T-helper 1 cell treated with Interleukin-12 subunit alpha and Interleukin-12 subunit beta and Interleukin-4 antibody, amounts not matched to agents 30 μg/mL and 1 μg/mL, for 36 hours (primary cell): ENCODE measurements around the gene TMEM204.

Experiments
- H3K27ac Mint-ChIP-seq: one replicate; pipeline ENCODE4 v1.8.0; 2021; ENCODE audit warnings: mild to moderate bottlenecking, mixed read lengths
- H3K27me3 Mint-ChIP-seq: one replicate; pipeline ENCODE4 v1.8.0; 2021; ENCODE audit warnings: low read depth, mixed read lengths
- H3K36me3 Mint-ChIP-seq: one replicate; pipeline ENCODE4 v1.8.0; 2021; ENCODE audit warnings: low read depth, mixed read lengths
- H3K4me1 Mint-ChIP-seq: one replicate; pipeline ENCODE4 v1.8.0; 2021; ENCODE audit warnings: low read depth, mixed read lengths
- H3K4me3 Mint-ChIP-seq: one replicate; pipeline ENCODE4 v1.8.0; 2021; ENCODE audit warnings: mild to moderate bottlenecking, moderate library complexity, mixed read lengths
- H3K9me3 Mint-ChIP-seq: one replicate; pipeline ENCODE4 v1.8.0; 2021; ENCODE audit warnings: mixed read lengths

Gene TMEM204

DNA sequence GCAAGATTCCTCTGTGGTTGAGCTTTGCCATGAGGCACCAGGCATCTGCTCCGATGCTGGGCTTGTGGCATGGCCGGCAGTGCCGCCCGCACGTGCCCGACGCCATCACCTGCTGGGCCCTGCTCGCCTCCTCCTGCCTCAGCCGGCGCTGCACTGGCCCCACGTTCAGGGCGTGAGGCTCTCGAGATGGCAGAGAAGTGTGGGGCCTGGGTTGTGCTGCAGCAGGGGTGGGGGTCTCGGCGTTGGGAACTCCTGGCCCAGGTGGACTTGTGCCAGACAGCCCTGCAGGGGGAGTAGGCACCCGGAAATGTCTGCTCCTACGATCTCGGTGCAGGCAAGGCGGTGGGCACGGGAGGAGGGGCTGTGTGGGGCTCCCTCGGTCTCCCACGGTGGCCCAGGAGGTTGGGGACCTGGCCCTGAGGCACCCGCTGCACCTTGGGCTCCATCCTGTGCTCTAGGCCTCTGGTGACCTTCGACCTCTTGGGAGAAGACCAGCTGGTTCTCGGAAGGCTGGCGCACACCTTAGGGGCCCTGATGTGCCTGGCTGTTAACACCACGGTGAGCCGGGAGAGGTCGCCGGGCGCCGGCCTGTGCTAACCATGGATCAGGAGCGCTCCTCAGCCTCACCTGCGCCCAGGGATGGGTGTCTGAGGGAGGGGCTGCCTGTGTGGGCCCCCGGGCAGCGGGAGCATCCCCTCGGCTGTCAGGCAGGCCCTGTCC is 26.8 kb upstream of the TMEM204 start:
- no peak overlapping the region for H3K27ac Mint-ChIP-seq
- H3K27me3 Mint-ChIP-seq, result no peaks in the 10 kb centered on the region
- H3K36me3 Mint-ChIP-seq, result peaks cover 9% of the 10 kb centered on the region
- no peak overlapping the region for H3K4me3 Mint-ChIP-seq
- H3K9me3 Mint-ChIP-seq, result no peaks in the 10 kb centered on the region
- H3K4me1 Mint-ChIP-seq, result no peaks in the 10 kb centered on the region

DNA sequence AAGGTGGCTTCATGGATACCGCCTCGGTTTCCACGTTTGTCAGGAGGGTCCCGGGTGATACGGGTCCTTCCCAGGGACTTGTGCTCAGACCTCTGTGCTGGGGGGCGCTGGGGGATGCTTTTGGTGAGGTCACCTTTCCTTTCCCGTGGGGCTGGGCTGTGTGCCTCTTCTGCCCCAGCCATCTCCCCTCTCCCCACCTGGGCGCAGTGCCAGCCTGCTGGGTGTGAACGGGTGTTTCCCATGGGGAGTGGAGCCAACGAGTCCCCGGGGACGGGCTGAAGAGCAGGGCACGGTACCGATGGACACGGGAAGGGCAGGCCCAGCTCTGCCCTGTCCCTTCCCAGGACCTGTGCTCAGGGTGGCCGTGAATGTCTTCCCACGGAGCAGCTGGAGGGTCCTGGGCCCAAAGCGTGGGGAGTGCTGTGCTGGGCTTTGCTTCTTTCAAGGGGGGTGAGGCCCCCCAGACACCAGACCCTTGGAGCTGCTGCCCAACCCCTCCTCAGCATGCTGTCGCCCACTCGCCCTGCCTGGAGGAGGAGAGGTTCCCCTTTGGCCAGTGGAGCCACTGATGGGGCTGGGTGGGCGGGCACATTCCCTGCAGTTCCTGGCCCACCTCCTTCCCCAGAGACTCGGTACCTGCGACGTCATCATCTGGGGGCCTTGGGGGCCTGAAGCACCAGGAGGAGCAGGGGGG is 24.8 kb upstream of the TMEM204 start:
- Mint-ChIP-seq H3K36me3 (peaks cover 10% of the 10 kb centered on the region), H3K27ac (no peak overlapping the region), H3K4me1 (no peaks in the 10 kb centered on the region), H3K9me3 (no peaks in the 10 kb centered on the region), H3K4me3 (no peak overlapping the region), H3K27me3 (no peaks in the 10 kb centered on the region)

- H3K4me3 Mint-ChIP-seq, result no peak overlapping the region
- no peaks in the 10 kb centered on the region for H3K9me3 Mint-ChIP-seq
- H3K36me3 Mint-ChIP-seq, result peaks cover 10% of the 10 kb centered on the region
- no peaks in the 10 kb centered on the region for H3K27me3 Mint-ChIP-seq
- H3K27ac Mint-ChIP-seq, result no peak overlapping the region
- H3K4me1 Mint-ChIP-seq, result no peaks in the 10 kb centered on the region
Measured at GRCh38 chr16:1509307-1510221, 23.9 kb upstream of the TMEM204 start.

- Mint-ChIP-seq H3K4me1 (no peaks in the 10 kb centered on the region), H3K9me3 (no peaks in the 10 kb centered on the region), H3K36me3 (peaks cover 10% of the 10 kb centered on the region), H3K4me3 (no peak overlapping the region), H3K27me3 (no peaks in the 10 kb centered on the region), H3K27ac (no peak overlapping the region)
Measured at GRCh38 chr16:1510272-1510671, 23.2 kb upstream of the TMEM204 start.

DNA sequence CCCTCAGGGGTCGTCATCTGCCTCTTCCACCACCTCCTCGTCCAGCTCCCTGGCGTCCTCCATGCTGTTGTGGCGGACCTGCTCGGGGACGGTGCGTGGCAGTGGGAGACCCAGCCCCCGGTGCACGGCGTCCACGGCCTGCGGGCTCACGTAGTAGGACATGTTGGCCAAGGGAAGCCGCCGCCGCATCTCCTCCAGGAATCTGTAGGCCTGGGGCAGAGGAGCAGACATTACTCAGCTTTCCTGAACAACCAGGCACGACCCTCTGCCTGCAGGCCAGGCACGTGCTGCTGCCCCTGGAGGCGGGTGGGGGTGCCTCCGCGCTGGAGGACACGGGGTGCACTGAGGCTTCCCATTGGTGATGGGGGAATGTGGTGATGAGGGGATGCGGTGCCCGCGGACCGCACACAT is 22.5 kb upstream of the TMEM204 start:
- H3K4me3 Mint-ChIP-seq, result no peak overlapping the region
- H3K27ac Mint-ChIP-seq, result no peak overlapping the region
- no peaks in the 10 kb centered on the region for H3K27me3 Mint-ChIP-seq
- peaks cover 1% of the 10 kb centered on the region for H3K4me1 Mint-ChIP-seq
- peaks cover 10% of the 10 kb centered on the region for H3K36me3 Mint-ChIP-seq
- no peaks in the 10 kb centered on the region for H3K9me3 Mint-ChIP-seq

DNA sequence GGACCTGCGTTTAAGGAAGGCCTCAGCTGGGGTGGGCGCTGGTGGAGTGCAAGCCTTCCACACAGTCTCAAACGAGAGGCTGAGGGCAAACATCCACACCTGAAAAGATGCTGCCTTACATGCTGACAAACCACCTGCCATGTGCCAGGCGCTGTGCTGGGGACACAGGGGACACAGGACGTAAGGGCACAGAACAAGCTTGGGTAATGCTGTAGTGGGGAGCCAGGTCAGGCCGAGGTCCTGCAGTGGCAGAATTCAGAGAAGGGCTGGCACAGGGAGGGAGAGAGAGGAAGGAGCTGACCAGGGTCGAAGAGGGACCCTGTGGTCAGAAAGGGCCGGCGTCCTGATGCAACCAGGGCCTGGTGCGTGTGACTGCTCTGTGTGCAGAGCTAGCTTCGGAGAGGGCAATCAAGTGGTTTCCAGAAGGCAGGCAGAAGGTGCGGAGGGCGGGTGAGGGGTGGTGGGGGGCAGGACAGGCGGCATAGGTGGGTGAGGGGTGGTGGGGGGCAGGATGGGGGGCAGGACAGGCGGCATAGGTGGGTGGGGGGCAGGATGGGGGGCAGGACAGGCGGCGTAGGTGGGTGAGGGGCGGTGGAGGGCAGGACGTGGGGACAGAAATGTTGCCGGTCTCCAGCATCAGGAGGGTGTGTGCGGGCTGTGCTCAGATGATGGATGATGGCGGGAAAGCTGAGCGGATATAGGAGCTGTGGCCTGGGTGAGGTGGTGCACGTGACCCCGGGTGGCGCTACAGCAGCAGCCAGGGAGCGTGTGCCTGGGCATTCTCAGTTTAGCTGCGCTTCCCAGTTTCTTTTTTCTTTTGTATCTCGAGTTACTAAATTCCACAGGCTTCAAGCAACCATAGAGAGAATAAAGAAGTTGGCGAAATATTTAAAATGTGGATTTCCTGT is 21.6 kb upstream of the TMEM204 start:
- peaks cover 1% of the 10 kb centered on the region for H3K4me1 Mint-ChIP-seq
- no peaks in the 10 kb centered on the region for H3K27me3 Mint-ChIP-seq
- H3K27ac Mint-ChIP-seq, result peak overlapping the region; percentile 64
- no peak overlapping the region for H3K4me3 Mint-ChIP-seq
- no peaks in the 10 kb centered on the region for H3K9me3 Mint-ChIP-seq
- peaks cover 10% of the 10 kb centered on the region for H3K36me3 Mint-ChIP-seq

GRCh38 chr16:1512774-1513173 is 20.7 kb upstream of the TMEM204 start:
- Mint-ChIP-seq H3K4me1 (peaks cover 1% of the 10 kb centered on the region), H3K4me3 (no peak overlapping the region)

DNA sequence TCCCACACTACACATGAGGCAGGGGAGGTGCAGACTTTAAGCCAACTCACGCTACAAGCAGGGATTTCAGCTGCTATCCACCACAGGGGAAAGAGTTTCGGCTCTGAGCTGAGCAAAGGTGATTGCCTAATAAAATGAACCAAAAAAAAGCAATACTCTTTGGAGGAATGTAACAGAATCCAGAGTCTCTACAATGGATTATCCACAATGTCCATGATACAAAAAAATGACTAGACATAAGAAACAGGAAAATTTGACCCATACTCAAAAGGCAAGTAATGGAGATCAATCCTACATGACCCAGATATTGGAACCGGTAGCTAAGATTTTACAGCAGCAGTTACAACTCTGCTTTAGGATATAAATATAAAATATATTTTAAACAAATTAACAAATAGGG is 19.0 kb upstream of the TMEM204 start:
- peaks cover 8% of the 10 kb centered on the region for H3K36me3 Mint-ChIP-seq
- no peaks in the 10 kb centered on the region for H3K9me3 Mint-ChIP-seq
- H3K27me3 Mint-ChIP-seq, result no peaks in the 10 kb centered on the region
- no peak overlapping the region for H3K4me3 Mint-ChIP-seq
- no peak overlapping the region for H3K27ac Mint-ChIP-seq
- peaks cover 1% of the 10 kb centered on the region for H3K4me1 Mint-ChIP-seq

More at GRCh38 chr16:1512774-1513173, 20.7 kb upstream of the TMEM204 start:
- Mint-ChIP-seq H3K27me3 (no peaks in the 10 kb centered on the region), H3K9me3 (no peaks in the 10 kb centered on the region), H3K36me3 (peaks cover 8% of the 10 kb centered on the region), H3K27ac (no peak overlapping the region)

GRCh38 chr16:1518626-1519135 is 14.8 kb upstream of the TMEM204 start:
- Mint-ChIP-seq H3K9me3 (no peaks in the 10 kb centered on the region), H3K4me1 (peaks cover 1% of the 10 kb centered on the region), H3K4me3 (no peak overlapping the region), H3K27ac (no peak overlapping the region), H3K36me3 (no peaks in the 10 kb centered on the region), H3K27me3 (no peaks in the 10 kb centered on the region)

DNA sequence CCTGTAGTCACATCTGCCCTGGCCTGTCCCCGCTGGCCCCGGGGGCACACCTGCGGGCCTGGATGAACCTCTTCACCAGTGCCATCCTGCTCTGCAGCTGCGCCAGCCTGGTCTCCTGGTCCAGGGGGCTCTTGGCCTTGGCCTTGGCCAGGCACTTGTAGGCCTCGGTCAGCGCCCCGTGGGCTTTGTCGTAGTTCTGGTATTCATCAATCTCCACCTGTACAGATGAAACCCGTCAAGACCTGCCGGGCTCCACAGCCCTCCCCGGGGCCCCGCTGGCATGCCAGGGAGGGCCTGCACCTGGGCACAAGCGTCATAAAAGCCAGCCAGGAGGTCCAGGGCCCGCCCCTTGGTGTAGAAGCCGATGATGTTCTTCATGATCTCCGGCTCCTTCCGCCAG is 13.6 kb upstream of the TMEM204 start:
- peaks cover 1% of the 10 kb centered on the region for H3K4me1 Mint-ChIP-seq
- no peak overlapping the region for H3K4me3 Mint-ChIP-seq
- H3K36me3 Mint-ChIP-seq, result no peaks in the 10 kb centered on the region
- H3K27me3 Mint-ChIP-seq, result no peaks in the 10 kb centered on the region
- no peak overlapping the region for H3K27ac Mint-ChIP-seq
- no peaks in the 10 kb centered on the region for H3K9me3 Mint-ChIP-seq

GRCh38 chr16:1520461-1520860 is 13.0 kb upstream of the TMEM204 start:
- no peak overlapping the region for H3K4me3 Mint-ChIP-seq
- H3K27me3 Mint-ChIP-seq, result no peaks in the 10 kb centered on the region
- H3K36me3 Mint-ChIP-seq, result no peaks in the 10 kb centered on the region
- peaks cover 1% of the 10 kb centered on the region for H3K4me1 Mint-ChIP-seq
- H3K9me3 Mint-ChIP-seq, result no peaks in the 10 kb centered on the region
- H3K27ac Mint-ChIP-seq, result no peak overlapping the region

- H3K36me3 Mint-ChIP-seq, result no peaks in the 10 kb centered on the region
- H3K4me1 Mint-ChIP-seq, result peaks cover 9% of the 10 kb centered on the region
- no peaks in the 10 kb centered on the region for H3K9me3 Mint-ChIP-seq
- H3K27me3 Mint-ChIP-seq, result no peaks in the 10 kb centered on the region
- no peak overlapping the region for H3K4me3 Mint-ChIP-seq
- H3K27ac Mint-ChIP-seq, result no peak overlapping the region
Measured at GRCh38 chr16:1523581-1524245, 9.8 kb upstream of the TMEM204 start.

GRCh38 chr16:1524366-1524765 is 9.1 kb upstream of the TMEM204 start:
- no peaks in the 10 kb centered on the region for H3K36me3 Mint-ChIP-seq

More at GRCh38 chr16:1524366-1524765, 9.1 kb upstream of the TMEM204 start:
- peaks cover 9% of the 10 kb centered on the region for H3K4me1 Mint-ChIP-seq
- H3K4me3 Mint-ChIP-seq, result no peak overlapping the region
- H3K27ac Mint-ChIP-seq, result no peak overlapping the region
- H3K9me3 Mint-ChIP-seq, result no peaks in the 10 kb centered on the region
- H3K27me3 Mint-ChIP-seq, result no peaks in the 10 kb centered on the region
